GM12892 (cell line): Measurements from ENCODE around the gene CDKN2AIP. TPM values are rescaled to one million over a fixed set of nuclear protein-coding genes. Genes with fewer than 3 reads are reported as not detected.

ENCODE experiments used
- DNase-seq: peaks from one replicate; pipeline ENCODE4 v3.0.0; 2011; ENCODE audit not compliant: insufficient read length
- FAIRE-seq: peaks from 2 replicates; lab custom pipeline; 2011; peaks lifted over from hg19 to GRCh38; lab: Jason Lieb, UNC
- POLR2A ChIP-seq: IDR thresholded peaks from 2 replicates; pipeline ENCODE4 v1.6.1; 2011; ENCODE audit warnings: low read depth, low read length, control low read depth
- POLR2AphosphoS5 ChIP-seq: IDR thresholded peaks from 2 replicates; pipeline ENCODE4 v1.6.1; 2011; ENCODE audit warnings: low read depth, low read length, control low read depth
- TAF1 ChIP-seq: IDR thresholded peaks from 2 replicates; pipeline ENCODE4 v1.6.1; 2011; ENCODE audit warnings: low read depth, mild to moderate bottlenecking, control low read depth, low read length, borderline replicate concordance
- polyA plus RNA-seq: library from polyadenylated mRNA; unstranded; fragments of >200 nt; gene quantifications from one replicate; pipeline ENCODE4 v1.2.1, GENCODE V29; 2012; ENCODE audit warnings: missing spikeins, inconsistent platforms; ENCODE audit not compliant: missing spikeins

CDKN2AIP gene
- 13.3 TPM for polyA plus RNA-seq

- peak; percentile 81 for DNase-seq
- FAIRE-seq = peak; percentile 93
- TF ChIP-seq POLR2AphosphoS5 (peak; percentile 91), TAF1 (peak; percentile 87), POLR2A (peak; percentile 93)
Measured at GRCh38 chr4:183444214-183445096, at the start of gene CDKN2AIP. CDKN2AIP (plus strand) TSS chr4:183444636; CDS start chr4:183444798, 162 bp downstream.

- FAIRE-seq (no peak), DNase-seq (no peak)
- TF ChIP-seq POLR2A = no peak
- TF ChIP-seq POLR2AphosphoS5 = no peak
- TF ChIP-seq TAF1 = no peak
Measured at GRCh38 chr4:183395395-183395794, 49.0 kb upstream of the CDKN2AIP start.

GRCh38 chr4:183396227-183396637 lies 48.2 kb upstream of the CDKN2AIP start:
- no peak for TF ChIP-seq POLR2A
- no peak for TF ChIP-seq TAF1
- TF ChIP-seq POLR2AphosphoS5 = no peak
- FAIRE-seq (no peak), DNase-seq (no peak)

GRCh38 chr4:183397741-183398297 lies 46.6 kb upstream of the CDKN2AIP start:
- FAIRE-seq = no peak
- no peak for DNase-seq
- TF ChIP-seq TAF1 (no peak), POLR2AphosphoS5 (no peak), POLR2A (no peak)

- TF ChIP-seq POLR2A (no peak), POLR2AphosphoS5 (no peak), TAF1 (no peak)
- peak; percentile 14 for FAIRE-seq
- DNase-seq = peak; percentile 36
Measured at GRCh38 chr4:183398298-183399125, 45.9 kb upstream of the CDKN2AIP start.

- FAIRE-seq = no peak
Measured at GRCh38 chr4:183399126-183399522, 45.3 kb upstream of the CDKN2AIP start.

GRCh38 chr4:183399616-183400015 lies 44.8 kb upstream of the CDKN2AIP start:
- no peak for DNase-seq
- no peak for FAIRE-seq
- TF ChIP-seq POLR2AphosphoS5 (no peak), POLR2A (no peak), TAF1 (no peak)

More at GRCh38 chr4:183399126-183399522, 45.3 kb upstream of the CDKN2AIP start:
- TF ChIP-seq TAF1 = no peak
- no peak for TF ChIP-seq POLR2A
- no peak for TF ChIP-seq POLR2AphosphoS5
- no peak for DNase-seq

- DNase-seq (no peak), FAIRE-seq (no peak)
- TF ChIP-seq POLR2AphosphoS5 = no peak
- TF ChIP-seq POLR2A = no peak
- no peak for TF ChIP-seq TAF1
Measured at GRCh38 chr4:183400035-183400434, 44.4 kb upstream of the CDKN2AIP start.

GRCh38 chr4:183401473-183401872 lies 43.0 kb upstream of the CDKN2AIP start:
- FAIRE-seq = no peak
- no peak for DNase-seq
- TF ChIP-seq TAF1 (no peak), POLR2A (no peak), POLR2AphosphoS5 (no peak)

- DNase-seq (no peak), FAIRE-seq (no peak)
- TF ChIP-seq POLR2AphosphoS5 (no peak), TAF1 (no peak), POLR2A (no peak)
Measured at GRCh38 chr4:183402771-183403170, 41.7 kb upstream of the CDKN2AIP start.

GRCh38 chr4:183403486-183403885 lies 41.0 kb upstream of the CDKN2AIP start:
- no peak for TF ChIP-seq TAF1
- TF ChIP-seq POLR2A = no peak
- no peak for TF ChIP-seq POLR2AphosphoS5
- DNase-seq (no peak), FAIRE-seq (no peak)
